Stimulated activated CD4-positive, alpha-beta T cell treated with anti-CD3 and anti-CD28 coated beads, Interleukin-15, amount 100 ng/mL, for 24 hours (primary cell): ENCODE results near the gene KBTBD7.
A peak's percentile ranks its signal among the peaks of the same experiment; 100 is the strongest.

ENCODE experiments used
- DNase-seq: peaks from one replicate; pipeline ENCODE4 v3.0.0-alpha.2; 2020

KBTBD7 gene, protein sequence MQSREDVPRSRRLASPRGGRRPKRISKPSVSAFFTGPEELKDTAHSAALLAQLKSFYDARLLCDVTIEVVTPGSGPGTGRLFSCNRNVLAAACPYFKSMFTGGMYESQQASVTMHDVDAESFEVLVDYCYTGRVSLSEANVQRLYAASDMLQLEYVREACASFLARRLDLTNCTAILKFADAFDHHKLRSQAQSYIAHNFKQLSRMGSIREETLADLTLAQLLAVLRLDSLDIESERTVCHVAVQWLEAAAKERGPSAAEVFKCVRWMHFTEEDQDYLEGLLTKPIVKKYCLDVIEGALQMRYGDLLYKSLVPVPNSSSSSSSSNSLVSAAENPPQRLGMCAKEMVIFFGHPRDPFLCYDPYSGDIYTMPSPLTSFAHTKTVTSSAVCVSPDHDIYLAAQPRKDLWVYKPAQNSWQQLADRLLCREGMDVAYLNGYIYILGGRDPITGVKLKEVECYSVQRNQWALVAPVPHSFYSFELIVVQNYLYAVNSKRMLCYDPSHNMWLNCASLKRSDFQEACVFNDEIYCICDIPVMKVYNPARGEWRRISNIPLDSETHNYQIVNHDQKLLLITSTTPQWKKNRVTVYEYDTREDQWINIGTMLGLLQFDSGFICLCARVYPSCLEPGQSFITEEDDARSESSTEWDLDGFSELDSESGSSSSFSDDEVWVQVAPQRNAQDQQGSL

DNA sequence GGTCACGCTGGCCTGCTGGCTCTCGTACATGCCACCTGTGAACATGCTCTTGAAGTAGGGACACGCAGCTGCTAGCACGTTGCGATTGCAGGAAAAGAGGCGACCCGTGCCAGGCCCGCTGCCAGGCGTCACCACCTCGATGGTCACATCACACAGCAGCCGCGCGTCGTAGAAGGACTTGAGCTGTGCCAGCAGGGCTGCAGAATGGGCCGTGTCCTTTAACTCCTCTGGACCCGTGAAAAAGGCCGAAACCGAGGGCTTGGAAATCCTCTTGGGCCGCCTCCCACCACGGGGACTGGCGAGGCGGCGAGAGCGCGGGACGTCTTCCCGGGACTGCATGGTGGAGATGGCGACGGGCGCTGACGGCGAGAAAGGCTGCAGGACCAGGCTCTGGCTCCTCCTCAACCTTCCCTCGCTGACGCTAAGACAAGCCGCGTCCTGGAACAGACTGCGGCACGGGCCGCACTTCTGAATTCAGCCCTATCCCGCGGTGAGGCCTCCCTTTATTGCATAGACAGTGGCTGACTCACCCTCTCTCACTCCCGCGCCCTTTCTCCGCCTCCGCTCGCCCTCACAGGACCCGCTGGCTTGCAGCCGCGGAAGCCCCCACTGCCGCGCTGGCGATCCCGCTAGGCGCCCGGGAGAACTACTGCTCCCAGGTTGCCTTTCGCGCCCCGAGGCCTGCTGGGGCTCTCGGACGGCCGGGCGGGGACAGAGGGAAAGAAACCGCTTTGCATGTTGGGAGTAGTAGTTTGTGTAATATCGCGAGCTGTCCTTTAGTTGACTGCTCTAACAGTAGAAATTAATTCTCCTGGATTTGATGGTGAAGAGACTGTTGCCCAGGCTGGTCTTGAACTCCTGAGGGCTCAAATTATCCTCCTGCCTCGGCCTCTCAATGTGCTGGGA is at the start of gene KBTBD7:
TSS of gene KBTBD7 (minus strand) at position 651 of the 906 bp plus-strand sequence. CDS start at position 339, 312 bp downstream.
- peak; percentile 96 for DNase-seq

DNA sequence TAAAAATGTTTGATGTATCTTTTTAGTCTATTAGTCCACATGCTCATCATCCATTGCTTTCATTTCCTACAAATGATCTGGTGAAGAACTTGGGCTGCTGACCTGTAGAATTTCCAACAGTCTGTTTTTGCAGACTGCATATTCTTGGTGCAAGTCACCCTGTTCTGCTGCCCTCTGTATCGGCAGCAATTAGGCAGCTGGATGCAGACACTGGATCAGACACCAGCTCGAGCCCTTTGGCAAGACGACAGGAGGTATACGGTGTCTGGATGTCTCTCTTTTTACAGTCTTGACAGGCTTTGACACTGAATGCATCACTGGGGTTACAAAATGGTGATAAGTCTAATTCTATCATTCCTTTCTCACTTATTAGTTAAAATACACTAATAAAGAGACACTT is 47.3 kb upstream of the KBTBD7 start:
- DNase-seq = no peak

DNA sequence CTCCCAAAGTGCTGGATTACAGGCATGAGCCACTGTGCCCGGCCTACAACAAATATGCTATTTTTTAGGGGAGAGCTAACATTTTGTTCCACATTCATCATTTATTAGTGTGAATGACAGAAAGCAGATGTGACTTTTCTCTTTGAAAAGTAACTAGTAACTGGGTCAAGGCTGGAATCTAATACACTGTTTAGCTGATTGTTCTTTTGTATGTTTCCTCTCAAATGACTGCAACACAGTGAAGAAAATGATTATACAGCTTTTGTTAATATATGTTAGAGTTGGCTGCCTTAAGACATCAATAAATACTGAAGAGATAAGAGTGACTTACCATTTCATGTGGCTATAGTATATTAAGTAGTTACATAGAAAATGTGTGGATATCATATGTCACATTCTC is 42.0 kb upstream of the KBTBD7 start:
- DNase-seq = no peak

DNA sequence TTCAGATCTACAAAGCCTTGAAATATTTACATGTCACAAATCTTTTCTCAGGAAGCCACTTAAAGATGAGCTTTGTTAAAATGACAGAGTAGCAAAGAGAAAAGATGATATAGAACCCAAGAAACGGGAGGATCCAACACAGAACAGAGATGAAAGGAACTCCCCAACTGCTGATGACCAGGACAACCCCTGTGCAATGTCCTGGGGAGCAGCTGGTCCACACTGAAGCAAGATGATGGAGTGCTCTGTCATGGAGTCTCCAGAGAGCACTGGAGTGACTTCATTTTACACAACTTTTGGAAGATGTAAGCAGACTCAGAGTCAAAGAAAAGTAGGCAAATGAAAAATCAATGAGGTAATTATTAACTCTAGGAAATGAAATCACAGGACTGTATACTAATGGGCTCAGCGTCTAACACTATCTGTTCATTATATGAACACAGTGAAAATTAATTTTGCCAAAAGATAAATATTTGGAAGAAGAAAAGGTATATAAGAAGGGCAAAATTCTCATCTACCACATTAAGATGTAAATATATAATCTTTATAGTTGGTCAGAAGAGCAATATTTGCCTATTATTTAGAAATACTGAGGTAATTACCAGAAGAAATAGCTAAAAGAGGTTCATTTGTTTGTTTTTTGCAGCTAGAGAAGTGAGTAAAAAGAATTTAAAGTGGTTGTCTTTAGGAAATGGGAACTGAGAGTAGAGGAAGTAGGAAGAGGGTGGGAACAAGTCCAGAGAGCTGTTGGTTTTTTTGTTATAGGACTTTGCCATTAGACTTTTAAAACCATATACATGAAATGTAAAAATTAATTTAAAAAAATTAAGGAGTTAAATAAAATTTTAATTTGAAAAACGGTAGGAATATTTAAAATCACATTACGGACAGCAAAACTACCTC is 38.5 kb upstream of the KBTBD7 start:
- no peak for DNase-seq

DNA sequence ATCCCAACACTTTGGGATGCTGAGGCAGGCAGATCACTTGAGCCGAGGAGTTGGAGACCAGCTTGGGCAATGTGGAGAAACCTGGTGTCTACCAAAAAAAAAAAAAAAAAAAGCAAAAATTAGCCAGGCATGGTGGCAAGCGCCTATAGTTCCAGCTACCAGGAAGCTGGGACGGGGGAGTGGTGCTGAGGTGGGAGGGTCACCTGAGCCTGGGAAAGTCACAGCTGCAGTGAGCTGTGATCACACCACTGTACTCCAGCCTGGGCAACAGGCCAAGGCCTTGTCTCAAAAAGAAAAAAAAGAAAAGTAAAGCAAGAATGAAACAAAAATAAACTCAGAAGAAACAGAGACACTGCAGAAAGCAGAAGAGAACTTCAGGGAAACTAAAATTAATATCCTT is 37.4 kb upstream of the KBTBD7 start:
- DNase-seq = no peak

DNA sequence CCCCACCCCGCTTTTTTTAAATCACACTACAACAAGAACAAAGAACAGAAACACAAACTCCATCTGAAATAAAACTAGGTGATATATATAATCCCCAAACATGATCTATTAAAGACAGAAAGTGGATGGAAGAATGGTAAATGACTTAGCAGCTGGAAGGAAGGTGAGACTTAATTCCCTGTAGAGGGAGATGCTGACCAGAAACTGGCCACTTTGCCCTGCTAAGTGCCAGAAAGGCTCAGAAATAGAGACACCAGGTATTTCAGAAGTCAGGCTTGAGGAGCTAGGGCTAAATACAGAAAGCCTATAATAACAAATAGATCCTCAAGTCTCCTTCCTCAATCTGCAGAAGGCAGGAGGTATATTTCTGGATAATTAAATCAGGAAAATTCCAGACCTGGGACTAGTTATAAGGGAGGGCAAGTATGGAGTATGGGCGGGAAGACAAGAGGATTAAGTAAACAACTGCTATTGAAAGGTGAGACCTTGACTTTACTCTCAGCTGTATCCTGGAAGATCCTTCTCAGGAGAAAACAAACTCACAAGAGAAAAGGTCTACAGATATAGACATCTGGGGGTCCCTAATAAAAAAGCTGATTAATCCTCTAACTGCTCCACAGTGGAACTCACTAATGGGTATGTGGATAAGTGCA is 36.8 kb upstream of the KBTBD7 start:
- no peak for DNase-seq

DNA sequence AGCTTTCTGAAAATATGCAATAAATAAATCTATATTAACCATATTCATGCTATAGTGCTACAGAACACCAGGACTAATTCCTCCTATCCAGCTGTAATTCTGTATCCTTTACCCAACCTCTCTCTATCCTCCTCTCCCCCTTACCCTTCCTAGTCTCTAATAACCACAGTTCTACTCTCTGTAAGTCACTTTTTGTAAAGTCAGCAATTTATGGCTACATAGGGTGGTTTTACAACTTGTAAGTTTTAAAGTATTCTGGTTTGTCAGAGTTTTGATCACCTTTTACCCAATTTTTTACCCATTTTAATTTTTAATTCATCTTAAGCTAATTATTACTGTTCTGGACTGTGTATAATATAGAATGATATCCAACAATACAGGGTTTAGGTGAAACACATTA is 35.0 kb upstream of the KBTBD7 start:
- DNase-seq = no peak

DNA sequence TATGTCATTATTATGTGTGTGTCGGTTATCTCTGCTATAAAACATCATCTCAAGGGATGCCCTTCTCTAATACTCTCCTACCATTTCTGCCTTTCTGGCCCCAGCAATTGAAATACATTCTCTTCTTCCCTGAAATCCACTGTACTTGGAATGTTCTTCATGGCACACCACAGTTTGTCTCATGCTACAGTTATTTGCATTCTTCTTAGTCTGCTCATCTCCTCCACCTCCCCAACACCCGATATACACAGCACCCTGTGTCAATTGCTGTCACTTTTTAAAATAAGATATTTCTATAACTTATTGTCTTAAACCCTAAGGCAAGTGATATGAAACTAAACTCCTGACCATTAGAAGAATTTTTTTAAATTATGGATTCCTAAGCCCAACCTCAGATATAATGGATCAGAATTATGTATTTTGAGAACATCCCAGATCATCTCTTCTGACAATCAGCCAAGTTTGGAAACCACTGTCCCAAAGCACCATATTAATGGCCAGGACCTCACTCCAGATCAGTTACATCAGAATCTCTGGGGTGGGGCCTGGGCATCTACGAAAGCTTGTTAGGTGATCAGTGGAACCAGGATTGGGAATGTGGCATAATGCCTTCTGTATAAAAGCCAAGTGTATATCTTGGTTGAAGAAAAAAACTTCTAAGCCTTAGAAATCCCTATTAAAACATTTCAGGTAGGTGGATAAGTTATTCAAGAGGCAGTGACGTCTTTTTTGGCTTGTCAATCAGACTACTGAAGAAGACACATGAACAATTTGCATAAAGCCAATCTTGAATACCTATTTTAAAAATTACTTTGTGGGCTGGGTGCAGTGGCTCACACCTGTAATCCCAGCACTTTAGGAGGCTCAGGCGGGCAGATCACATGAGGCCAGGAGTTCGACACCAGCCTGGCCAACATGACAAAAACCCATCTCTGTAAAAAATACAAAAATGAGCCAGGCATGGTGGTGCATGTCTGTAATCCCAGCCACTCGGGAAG is 30.0 kb upstream of the KBTBD7 start:
- DNase-seq = no peak

DNA sequence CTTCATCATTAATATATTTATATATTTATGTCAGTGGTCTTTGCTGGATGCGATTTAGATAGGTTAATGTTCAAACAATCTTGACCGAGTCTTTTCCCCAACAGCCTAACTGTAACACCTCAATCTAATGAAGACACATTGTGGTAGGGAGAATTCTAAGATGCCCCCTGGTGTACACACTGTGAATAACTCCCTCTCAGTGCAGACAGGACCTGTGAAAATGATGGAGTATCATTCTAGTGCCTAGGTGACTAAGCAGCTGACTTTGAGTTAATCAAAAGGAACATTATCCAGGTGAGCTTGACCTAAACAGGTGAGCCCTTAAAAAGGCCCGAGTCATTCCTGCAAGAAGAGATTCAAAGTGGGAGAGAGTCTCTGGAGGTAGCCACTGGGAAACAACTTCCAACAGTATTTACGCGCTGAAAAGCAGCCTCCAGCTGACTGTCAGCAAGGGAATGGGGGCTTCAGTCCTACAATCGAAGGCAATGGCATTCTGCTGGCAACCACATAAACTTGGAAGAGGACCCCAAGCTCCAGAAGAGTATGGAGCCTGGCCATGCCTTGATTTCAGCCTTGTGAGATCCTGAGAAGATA is 28.0 kb upstream of the KBTBD7 start:
- DNase-seq = peak; percentile 61

DNA sequence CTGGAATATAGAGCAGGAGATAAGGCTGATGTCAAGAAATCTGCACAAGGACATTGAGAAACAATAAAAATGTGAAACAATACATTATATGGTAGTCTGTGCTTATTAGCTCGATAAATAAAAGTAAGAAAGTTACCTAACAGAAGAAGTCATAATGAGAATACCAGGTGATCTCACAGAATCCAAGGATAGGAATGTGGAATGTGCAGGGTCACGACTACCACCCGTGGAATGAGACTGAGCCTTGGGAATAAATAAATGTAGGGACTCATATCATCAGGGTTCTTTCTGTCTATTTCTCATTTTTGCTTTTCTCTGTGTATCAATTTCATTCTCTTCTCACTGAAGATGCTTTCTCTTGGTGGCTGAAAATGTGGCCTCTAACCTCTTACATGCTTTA is 26.0 kb upstream of the KBTBD7 start:
- no peak for DNase-seq

DNA sequence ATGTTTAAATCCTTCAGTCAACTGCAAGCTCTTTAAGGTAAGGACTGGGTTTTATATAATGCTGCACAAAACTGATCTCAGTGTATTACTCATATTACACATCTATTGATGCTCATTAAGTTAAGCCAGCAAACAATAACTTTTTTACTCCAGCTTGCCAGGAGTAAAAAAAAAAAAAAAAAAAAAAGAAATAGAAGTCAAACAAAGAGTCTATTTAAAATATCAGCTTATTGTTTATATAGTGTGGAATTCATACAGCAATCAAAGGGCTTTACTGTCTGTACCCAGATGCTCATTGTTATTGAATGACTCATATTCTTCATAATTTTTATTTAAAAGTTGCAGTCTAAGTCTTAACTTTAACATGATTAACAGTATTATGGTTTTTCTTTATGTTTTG is 21.8 kb upstream of the KBTBD7 start:
- no peak for DNase-seq

DNA sequence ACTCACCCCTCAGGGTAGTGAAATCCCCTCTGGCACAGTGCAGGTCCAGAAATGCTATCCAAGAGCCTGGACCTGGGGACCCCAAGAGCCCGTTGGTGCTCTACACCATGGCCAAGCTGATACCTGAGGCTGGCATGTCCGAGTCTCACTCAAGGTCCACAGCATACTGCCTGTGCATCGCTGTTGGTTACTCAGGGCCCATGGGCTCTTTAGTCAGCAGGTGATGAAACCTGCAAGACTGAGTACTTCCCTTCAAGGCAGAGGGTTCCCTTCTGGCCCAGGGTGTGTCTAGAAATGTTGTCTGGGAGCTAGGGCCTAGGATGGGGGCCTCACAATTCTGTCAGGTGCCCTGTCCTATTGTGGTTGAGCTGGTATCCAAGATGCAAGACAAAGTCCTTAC is 19.6 kb upstream of the KBTBD7 start:
- no peak for DNase-seq

DNA sequence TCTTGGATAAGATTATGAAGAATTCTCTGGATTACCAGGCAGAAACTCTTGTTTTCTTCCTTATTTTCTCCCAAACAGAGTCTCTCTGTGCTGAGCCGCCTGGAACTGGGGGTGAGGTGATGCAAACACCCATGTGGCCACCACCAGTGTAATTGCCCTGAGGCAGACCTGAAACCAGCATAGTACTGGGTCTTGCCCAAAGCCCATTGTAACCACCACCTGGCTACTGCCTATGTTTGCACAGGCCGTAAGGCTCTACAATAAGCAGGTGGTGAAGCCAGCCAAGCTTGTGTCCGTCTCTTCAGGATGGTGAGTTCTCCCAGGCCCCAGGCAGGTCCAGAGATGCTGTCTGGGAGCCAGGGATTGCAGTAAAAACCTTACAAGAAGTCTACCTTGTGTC is 18.9 kb upstream of the KBTBD7 start:
- DNase-seq = no peak

DNA sequence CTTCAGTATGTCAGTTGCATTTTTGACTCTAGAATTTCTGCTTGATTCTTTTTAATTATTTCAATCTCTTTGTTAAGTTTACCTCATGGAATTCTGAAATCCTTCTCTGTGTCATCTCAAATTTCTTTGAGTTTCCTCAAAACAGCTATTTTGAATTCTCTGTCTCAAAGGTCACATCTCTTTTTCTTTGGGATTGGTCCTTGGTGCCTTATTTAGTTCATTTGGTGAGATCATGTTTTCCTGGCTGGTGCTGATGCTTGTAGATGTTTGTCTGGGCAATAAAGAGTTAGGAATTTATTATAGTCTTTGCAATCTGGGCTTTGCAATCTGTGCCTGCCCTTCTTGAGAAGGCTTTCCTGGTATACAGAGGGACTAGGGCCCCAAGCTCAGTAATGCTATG is 18.5 kb upstream of the KBTBD7 start:
- DNase-seq = no peak

DNA sequence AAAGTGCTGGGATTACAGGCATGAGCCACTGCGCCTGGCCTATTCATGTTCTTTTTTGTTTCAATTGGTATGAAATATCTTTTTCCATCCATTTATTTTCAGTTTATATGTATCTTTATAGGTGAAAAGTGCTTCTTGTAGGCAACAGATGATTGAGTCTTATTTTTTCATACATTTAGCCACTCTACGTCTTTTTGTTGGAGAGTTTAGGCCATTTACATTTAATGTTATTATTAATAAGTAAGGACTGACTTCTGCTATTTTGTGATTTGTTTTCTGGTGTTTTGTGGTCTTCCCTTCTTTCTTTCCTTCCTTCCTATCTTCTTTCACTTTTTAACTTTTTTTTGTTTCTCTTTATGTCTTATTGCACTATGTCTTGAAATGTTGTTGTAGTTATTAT is 16.7 kb upstream of the KBTBD7 start:
- DNase-seq = no peak

DNA sequence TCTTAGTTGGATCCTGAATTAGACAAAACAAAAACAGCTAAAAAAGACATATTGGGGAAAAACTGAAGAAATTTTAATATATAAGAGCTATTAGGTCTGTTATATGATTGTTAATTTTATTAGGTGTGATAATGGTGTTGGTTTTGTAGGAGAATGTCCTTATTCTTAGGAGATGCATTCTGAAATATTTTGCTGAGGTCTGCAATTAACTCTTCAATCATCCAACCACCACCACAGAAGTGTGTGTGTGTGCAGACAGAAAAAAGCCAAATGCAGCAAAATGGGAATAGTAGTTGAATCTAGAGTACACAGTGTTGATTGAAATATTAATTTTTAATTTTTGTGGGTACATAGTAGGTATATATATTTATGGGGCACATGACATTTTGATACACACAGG is 12.1 kb upstream of the KBTBD7 start:
- no peak for DNase-seq

DNA sequence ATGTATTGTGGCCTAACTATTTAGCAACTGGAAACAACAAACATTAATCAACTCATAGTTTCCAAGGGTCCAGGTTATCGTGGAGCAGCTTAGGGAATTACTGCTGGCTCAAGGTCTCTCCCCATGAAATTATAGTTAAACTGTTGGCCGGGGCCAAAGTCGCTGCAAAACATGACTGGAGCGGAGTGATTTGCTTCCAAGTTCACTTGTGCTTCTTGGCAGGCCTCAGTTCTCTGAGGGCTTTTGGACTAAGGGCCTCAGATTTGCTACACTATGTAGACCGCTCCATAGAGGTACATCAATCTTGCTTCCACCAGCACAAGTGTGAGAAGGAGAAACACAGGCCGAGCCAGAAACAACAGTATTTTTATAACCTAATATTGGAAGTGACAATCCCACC is 9.4 kb upstream of the KBTBD7 start:
- no peak for DNase-seq

DNA sequence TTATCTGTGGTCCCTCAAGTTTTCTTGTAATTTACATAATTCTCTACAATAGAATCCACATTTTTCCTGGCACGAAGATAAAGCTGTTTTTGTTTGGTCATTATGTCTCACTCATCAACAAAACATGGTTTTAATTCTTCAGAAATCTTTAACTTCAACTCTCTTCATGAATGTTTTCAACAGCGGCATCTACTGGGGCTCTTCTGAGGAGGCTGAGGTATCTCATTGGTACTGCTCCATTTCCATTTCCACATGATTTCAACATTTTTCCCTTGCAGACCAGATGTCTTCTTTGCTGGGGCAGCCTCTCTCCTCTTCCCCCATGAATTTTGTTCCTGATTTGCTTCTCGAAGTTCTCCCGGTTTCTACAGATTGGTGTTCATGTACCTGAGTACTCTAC is 5.8 kb upstream of the KBTBD7 start:
- no peak for DNase-seq

DNA sequence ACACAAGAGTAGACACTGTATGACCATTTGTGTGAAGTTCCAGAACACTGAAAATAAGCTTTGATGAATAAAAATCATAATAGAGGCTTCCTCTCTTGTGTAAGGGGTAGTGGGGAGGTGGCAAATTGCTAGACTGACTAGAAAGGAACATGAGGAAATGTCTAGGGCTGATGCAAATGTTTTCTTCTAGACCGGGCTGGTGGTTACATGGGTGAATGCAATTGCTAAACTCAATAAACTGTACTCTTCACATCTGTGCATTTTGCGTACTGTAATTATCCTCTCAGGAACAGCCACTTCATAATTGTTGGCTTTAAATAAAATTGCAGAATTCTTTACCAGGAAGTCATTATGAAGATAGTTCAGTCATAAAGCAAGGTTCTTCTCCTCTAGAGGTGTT is 5.2 kb upstream of the KBTBD7 start:
- DNase-seq = no peak

DNA sequence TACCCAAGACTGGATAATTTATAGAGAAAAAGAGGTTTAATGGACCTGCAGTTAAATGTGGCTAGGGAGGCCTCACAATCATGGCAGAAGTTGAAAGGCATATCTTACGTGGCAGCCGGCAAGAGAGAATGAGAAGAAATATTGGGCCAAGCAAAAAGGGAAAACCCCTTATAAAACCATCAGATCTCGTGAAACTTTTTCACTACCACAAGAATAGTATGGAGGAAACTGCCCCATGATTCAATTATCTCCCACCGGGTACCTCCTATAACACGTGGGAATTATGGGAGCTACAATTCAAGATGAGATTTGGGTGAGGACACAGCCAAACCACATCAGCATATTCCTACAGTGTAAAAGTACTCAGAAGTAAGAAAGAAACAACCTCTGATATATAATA is 4.7 kb upstream of the KBTBD7 start:
- DNase-seq = no peak
